Measurements from ENCODE around the gene SMIM21. TPM values are rescaled to one million over a fixed set of nuclear protein-coding genes. Genes with fewer than 3 reads are reported as not detected.

SMIM21 gene
- total RNA-seq, 1 donor from 2014 or later = not detected

- no peak for DNase-seq (ENCODE audit: extremely low read depth, low read depth, low spot score)
Measured at GRCh38 chr18:75378376-75379315, 48.9 kb downstream of the SMIM21 start.

GRCh38 chr18:75377926-75378325 lies 49.6 kb downstream of the SMIM21 start:
- no peak for DNase-seq (ENCODE audit: extremely low read depth, low read depth, low spot score)

- DNase-seq (ENCODE audit: extremely low read depth, low read depth, low spot score) = no peak
Measured at GRCh38 chr18:75377258-75377657, 50.2 kb downstream of the SMIM21 start.

- DNase-seq (ENCODE audit: extremely low read depth, low read depth, low spot score) = no peak
Measured at GRCh38 chr18:75376004-75376403, 51.5 kb downstream of the SMIM21 start.

GRCh38 chr18:75375341-75375740 lies 52.2 kb downstream of the SMIM21 start:
- no peak for DNase-seq (ENCODE audit: extremely low read depth, low read depth, low spot score)

- DNase-seq (ENCODE audit: extremely low read depth, low read depth, low spot score) = no peak
Measured at GRCh38 chr18:75374466-75374865, 53.0 kb downstream of the SMIM21 start.

GRCh38 chr18:75369026-75369721 lies 58.3 kb downstream of the SMIM21 start:
- DNase-seq (ENCODE audit: extremely low read depth, low read depth, low spot score) = no peak

- no peak for DNase-seq (ENCODE audit: extremely low read depth, low read depth, low spot score)
Measured at GRCh38 chr18:75365837-75366236, 61.7 kb downstream of the SMIM21 start.

GRCh38 chr18:75365254-75365629 lies 62.3 kb downstream of the SMIM21 start:
- DNase-seq (ENCODE audit: extremely low read depth, low read depth, low spot score) = no peak

GRCh38 chr18:75364512-75365253 lies 62.8 kb downstream of the SMIM21 start:
- no peak for DNase-seq (ENCODE audit: extremely low read depth, low read depth, low spot score)

- no peak for DNase-seq (ENCODE audit: extremely low read depth, low read depth, low spot score)
Measured at GRCh38 chr18:75363446-75364225, 63.9 kb downstream of the SMIM21 start.

GRCh38 chr18:75362435-75362834 lies 65.1 kb downstream of the SMIM21 start:
- DNase-seq (ENCODE audit: extremely low read depth, low read depth, low spot score) = no peak

GRCh38 chr18:75360941-75361340 lies 66.6 kb downstream of the SMIM21 start:
- DNase-seq (ENCODE audit: extremely low read depth, low read depth, low spot score) = no peak

- no peak for DNase-seq (ENCODE audit: extremely low read depth, low read depth, low spot score)
Measured at GRCh38 chr18:75360215-75360614, 67.3 kb downstream of the SMIM21 start.

Other genes with a start within 250 kb of the SMIM21 start
- gene PTGR3, start 218.6 kb downstream of the SMIM21 start, total RNA-seq = 24.3 and 27.0 TPM in 2 replicates
- 29.4 and 33.5 TPM in 2 replicates for gene TSHZ1, start 216.9 kb downstream of the SMIM21 start, total RNA-seq